Hematopoietic multipotent progenitor cell treated with erythropoietin and hydrocortisone succinate and interleukin-3 and kit ligand, for 8 days (in vitro differentiated cells): ENCODE data around the gene CELF1.
"Not testable (repeated sequence)": the region's sequence is repeated elsewhere in the genome, so short reads cannot be mapped to it uniquely, and the experiment has no call there.

Experiments used
- DNase-seq: peaks from one replicate; pipeline ENCODE4 v3.0.0-alpha.2; 2015

The CELF1 gene

DNA sequence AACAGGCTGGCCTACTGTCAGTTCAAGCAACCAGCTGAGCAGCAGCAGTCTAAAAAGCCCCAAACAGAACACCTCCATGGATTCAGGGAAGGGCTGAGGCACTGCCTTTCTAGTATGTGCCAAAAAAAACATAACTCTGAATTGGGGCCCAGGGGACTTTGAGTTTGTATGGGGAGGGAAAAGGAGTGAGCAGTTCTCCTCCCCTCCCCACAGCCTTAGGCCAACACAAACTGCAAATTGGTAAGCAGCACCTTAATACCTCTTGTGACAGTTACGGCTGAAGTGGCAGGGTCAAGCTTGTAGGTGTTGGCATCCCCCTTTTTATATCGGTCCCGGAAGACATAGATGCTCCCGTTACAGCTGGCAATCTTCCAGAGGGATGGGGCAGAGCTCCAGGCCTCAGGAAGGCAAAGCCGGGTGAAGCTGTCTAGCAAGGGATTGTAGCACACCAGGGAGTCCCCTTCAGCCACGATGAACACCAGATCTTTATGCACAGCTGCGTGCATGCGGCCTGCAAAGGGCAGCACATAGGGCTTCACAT is 19.9 kb upstream of the CELF1 start:
- DNase-seq = no peak

DNA sequence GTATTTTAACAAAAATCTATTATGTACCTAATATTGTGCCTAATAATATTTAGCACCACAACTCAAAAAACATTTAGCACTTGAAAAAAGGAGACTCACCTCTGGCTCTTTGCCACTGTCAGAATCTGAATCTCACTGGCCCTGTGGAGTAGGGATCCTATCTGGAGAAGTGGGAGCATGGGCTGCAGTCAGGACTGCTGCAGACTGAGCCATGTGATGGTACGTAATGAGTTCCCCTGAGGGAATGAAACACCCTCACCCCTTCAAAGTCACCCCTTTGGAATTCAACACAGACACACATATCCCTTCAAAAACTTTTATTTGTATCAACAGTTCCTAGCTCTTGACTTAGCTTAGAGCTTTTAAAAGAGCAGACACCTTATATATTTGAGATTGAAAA is 19.0 kb upstream of the CELF1 start:
- DNase-seq = no peak

DNA sequence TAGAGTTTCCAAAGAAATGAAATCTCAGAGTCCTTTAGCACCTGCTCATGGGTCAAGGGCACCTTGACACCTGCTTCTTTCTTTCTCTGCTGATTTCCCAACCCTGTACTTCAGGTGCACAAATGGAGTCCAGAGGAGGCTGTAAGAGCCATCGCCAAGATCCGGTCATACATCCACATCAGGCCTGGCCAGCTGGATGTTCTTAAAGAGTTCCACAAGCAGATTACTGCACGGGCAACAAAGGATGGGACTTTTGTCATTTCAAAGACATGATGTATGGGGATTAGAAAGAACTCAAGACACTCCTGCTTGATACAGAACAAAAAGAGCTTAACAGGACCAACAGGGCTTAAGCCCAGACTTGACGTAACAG is 18.4 kb upstream of the CELF1 start:
- no peak for DNase-seq

- DNase-seq = no peak
Observed at GRCh38 chr11:47570651-47571356, 17.9 kb upstream of the CELF1 start.

DNA sequence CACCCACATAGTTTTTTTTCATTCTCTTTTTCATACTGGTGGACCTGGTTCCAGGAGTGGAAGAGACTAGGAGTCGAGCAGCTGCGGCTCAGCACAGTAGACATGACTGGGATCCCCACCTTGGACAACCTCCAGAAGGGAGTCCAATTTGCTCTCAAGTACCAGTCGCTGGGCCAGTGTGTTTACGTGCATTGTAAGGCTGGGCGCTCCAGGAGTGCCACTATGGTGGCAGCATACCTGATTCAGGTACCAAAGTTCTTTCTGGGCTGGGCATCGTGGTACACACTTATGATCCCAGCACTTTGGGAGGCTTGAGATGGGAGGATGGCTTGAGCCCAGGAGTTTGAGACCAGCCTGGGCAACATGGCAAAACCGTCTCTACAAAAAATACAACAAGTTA is 16.7 kb upstream of the CELF1 start:
- no peak for DNase-seq

- peak; percentile 43 for DNase-seq
Observed at GRCh38 chr11:47566149-47566698, 13.3 kb upstream of the CELF1 start.

DNA sequence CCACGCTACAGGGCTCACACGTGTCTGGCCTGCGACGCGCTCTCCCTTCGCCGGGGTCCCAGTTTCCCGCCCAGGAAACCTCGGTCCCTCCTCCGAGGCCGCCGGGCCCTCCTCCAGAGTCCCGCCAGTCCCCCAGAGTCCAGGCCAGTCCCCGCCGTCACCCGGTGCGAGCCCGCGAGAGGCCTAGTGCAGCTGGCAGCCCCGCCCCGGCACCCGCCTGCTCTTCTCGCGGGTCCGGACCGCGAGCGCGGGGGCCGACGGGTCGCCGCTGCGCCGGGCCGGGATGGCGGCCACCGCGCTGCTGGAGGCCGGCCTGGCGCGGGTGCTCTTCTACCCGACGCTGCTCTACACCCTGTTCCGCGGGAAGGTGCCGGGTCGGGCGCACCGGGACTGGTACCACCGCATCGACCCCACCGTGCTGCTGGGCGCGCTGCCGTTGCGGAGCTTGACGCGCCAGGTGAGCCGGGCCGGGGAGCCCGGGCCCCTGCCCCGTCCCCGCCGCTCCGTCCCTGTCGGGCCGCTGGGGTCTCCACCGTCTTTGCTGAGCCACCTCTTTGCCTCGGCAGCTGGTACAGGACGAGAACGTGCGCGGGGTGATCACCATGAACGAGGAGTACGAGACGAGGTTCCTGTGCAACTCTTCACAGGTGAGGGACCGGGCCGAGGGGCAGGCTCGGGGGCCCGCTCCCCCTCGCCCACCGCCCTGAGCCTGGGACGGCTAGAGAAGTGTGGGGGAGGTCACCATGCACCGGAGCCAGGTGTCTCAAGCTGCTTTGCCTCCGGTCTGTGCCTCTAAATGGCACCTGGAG is 12.6 kb upstream of the CELF1 start, which contains the start of gene PTPMT1:
PTPMT1 (plus strand) TSS at position 260 of the 809 bp plus-strand sequence; CDS start at position 284, 24 bp downstream.
- DNase-seq = peak; percentile 76

- no peak for DNase-seq
Observed at GRCh38 chr11:47564933-47565339, 12.0 kb upstream of the CELF1 start.

DNA sequence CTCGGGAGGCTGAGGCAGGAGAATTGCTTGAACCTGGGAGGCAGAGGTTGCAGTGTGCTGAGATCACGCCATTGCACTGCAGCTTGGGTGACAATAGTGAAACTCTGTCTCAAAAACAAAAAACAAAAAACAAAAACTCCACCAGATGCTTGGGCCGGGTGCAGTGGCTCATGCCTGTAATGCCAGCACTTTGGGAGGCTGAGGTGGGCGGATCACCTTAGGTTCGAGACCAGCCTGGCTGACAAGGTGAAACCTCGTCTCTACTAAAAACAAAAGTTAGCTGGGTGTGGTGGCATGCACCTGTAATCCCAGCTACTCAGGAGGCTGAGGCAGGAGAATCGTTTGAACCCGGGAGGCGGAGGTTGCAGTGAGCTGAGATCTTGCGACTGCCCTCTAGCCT is 11.4 kb upstream of the CELF1 start:
- not testable (repeated sequence) for DNase-seq

DNA sequence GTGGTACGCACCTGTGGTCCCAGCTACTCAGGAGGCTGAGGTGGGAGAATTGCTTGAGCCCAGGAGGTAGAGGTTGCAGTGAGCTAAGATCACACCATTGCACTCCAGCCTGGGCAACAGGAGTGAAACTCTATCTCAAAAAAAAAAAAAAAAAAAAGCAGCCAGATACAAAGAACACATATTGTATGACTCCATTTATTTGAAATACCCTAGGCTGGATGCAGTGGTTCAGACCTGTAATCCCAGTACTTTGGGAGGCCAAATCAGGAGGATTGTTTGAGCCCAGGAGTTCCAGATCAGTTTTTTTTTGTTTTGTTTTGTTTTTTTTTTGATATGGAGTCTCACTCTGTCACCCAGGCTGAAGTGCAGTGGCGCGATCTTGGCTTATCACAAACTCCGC is 9.5 kb upstream of the CELF1 start:
- not testable (repeated sequence) for DNase-seq

DNA sequence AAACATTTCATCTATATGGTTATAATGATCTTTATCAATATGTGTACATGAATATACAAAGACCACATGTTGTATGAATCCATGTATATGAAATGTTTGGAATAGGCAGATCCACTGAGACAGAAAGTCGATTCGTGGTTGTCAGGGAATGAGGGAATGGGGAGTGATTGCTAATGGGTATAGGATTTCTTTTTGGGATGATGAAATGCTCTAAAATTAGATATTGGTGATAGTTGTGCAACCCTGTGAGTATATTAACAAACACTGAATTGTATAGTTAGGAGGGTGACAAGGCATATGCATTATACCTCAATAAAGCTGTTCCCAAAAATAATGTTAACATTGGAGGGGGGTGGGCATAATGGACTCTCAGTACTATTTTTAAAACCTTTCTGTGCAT is 7.5 kb upstream of the CELF1 start:
- DNase-seq = no peak

- no peak for DNase-seq
Observed at GRCh38 chr11:47558695-47559094, 5.8 kb upstream of the CELF1 start.

DNA sequence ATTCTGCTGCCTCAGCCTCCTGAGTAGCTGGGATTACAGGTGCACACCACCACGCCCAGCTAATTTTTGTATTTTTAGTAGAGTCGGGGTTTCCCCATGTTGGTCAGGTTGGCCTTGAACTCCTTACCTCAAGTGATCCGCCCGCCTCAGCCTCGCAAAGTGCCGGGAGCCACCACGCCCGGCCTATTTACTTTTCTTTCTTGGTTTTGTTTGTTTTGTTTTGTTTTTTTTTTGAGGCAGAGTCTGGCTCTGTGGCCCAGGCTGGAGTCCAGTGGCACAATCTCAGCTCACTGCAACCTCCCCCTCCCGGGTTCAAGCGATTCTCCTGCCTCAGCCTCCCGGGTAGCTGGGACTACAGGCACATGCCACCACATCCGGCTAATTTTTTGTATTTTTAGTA is 4.1 kb upstream of the CELF1 start:
- DNase-seq = not testable (repeated sequence)

- DNase-seq = no peak
Observed at GRCh38 chr11:47553406-47553743, 443 bp upstream of the CELF1 start.

- DNase-seq = peak; percentile 23
Observed at GRCh38 chr11:47552056-47552565, 821 bp downstream of the CELF1 start.

GRCh38 chr11:47551086-47551485 is 1.8 kb downstream of the CELF1 start:
- DNase-seq = peak; percentile 54

DNA sequence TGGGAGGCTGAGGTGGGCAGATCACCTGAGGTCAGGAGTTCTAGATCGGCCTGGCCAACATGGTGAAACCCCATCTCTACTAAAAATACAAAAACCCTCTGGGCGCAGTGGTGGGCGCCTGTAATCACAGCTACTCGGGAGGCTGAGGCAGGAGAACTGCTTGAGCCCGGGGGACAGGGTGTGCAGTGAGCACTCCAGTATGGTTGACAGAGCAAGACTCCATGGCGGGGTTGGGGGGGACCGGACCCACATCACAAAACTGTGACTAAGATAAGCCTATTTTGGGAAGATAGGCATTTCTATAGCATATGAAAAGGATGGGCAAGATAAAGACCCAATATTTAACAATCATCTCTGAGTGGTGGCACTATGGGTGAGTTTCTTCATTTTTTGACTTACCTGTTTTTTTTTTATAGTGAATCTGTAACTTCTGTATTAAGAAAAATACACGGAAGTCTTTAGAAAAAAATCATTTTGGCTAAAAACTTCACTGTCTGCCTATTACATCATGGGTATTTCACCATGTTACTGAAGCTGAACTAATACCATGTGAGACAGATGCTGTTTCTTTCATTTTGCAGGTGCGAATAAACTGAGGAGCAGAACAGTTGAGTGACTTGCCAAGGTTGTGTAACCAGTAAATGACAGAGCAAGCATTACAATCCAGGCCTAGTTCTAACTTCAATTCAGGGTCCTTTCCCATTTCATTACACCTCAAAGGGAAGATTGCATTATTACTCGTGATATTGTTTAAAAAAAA is 2.5 kb downstream of the CELF1 start:
- no peak for DNase-seq

DNA sequence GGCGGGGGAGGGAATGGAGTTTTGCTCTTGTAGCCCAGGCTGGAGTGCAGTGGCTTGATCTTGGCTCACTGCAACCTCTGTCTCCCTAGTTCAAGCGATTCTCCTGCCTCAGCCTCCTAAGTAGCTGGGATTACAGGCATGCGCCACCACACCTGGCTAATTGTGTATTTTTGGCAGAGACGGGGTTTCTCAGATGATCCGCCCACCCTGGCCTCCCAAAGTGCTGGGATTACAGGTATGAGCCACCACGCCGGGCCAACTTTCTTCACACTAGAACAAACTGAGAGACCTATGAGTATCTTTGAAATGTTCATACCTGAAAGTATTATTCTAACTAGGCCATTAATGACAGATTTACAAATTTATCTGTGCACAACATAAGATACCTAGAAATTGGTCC is 6.7 kb downstream of the CELF1 start:
- DNase-seq = not testable (repeated sequence)

DNA sequence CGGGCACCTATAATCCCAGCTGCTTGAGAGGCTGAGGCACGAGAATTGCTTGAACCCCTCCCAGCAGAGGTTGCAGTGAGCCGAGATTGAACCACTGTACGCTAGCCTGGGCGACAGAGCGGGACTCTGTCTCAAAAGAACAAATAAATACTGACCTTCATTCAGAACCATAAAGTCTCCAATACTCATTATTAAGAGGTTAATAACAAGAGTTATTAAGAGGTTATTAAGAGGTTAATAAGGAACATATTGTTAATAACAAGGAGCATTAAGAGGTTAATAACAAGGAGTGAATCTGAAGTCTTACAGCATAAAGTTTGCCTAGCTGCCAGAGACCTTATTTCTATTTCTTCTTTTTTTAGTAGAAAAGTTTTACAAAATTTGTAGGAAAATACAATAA is 7.6 kb downstream of the CELF1 start:
- DNase-seq = no peak

DNA sequence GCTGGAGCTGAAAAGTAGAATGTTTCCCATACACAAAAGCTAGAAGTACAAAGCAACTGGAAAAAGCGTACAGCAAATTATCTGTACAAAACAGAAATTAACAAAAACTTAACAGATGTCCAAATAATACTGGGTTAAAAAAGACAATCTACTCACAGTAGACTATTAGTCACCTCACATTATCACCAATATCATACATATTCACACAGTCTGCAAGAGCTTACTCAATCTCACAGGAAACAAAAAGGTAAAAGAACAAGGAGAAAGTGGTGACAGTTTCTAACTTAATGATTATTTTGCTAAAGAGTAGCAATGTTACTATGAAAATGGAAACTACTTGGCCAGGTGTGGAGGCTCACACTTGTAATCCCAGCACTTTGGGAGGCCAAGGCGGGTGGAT is 11.9 kb downstream of the CELF1 start:
- DNase-seq = no peak

DNA sequence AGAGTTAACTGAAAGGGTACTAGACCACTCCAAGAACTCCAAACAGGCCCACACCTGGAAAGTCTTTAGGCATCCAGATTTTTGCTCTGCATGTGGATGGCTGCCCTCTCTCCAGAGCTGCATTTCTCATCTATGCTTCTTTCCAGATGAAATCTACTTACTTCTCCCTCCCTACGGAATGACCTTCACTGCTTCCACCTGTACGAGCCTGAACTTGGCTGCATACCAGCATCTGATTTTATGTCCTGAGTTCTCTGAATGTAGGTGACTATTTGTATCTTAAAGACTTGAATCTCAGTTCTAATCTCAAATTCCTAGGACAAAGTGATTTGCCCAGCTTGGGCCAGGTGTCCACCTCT is 13.3 kb downstream of the CELF1 start:
- no peak for DNase-seq

GRCh38 chr11:47538741-47539565 is 14.0 kb downstream of the CELF1 start:
- no peak for DNase-seq
